ENCODE results near the gene C20orf144.

The C20orf144 gene

GRCh38 chr20:33676652-33677645 lies 14.8 kb downstream of the C20orf144 start:
- no peak for DNase-seq (ENCODE audit: low spot score)

- no peak for DNase-seq (ENCODE audit: low spot score)
Observed at GRCh38 chr20:33677991-33678702, 16.0 kb downstream of the C20orf144 start.

GRCh38 chr20:33679758-33680485 lies 17.8 kb downstream of the C20orf144 start:
- DNase-seq (ENCODE audit: low spot score), result no peak

GRCh38 chr20:33680686-33681085 lies 18.6 kb downstream of the C20orf144 start:
- DNase-seq (ENCODE audit: low spot score), result peak; percentile 43

- no peak for DNase-seq (ENCODE audit: low spot score)
Observed at GRCh38 chr20:33681288-33681687, 19.2 kb downstream of the C20orf144 start.

GRCh38 chr20:33681728-33682353 lies 19.7 kb downstream of the C20orf144 start:
- no peak for DNase-seq (ENCODE audit: low spot score)

- no peak for DNase-seq (ENCODE audit: low spot score)
Observed at GRCh38 chr20:33684533-33685327, 22.6 kb downstream of the C20orf144 start.

GRCh38 chr20:33685328-33686099 lies 23.4 kb downstream of the C20orf144 start:
- peak; percentile 65 for DNase-seq (ENCODE audit: low spot score)

GRCh38 chr20:33686100-33686983 lies 24.2 kb downstream of the C20orf144 start, which contains the start of gene E2F1:
E2F1 (minus strand) TSS chr20:33686385; CDS start chr20:33686264, 121 bp downstream.
- peak; percentile 99 for DNase-seq (ENCODE audit: low spot score)

GRCh38 chr20:33686984-33687366 lies 24.8 kb downstream of the C20orf144 start:
- DNase-seq (ENCODE audit: low spot score), result no peak

GRCh38 chr20:33687370-33687915 lies 25.3 kb downstream of the C20orf144 start:
- DNase-seq (ENCODE audit: low spot score), result no peak

GRCh38 chr20:33687993-33688937 lies 26.1 kb downstream of the C20orf144 start:
- no peak for DNase-seq (ENCODE audit: low spot score)

GRCh38 chr20:33688938-33689424 lies 26.9 kb downstream of the C20orf144 start:
- no peak for DNase-seq (ENCODE audit: low spot score)

GRCh38 chr20:33689493-33689892 lies 27.4 kb downstream of the C20orf144 start:
- DNase-seq (ENCODE audit: low spot score), result no peak

GRCh38 chr20:33689973-33690372 lies 27.8 kb downstream of the C20orf144 start:
- DNase-seq (ENCODE audit: low spot score), result no peak

GRCh38 chr20:33693289-33693688 lies 31.2 kb downstream of the C20orf144 start:
- no peak for DNase-seq (ENCODE audit: low spot score)

All from AG20443 (cell line).